Stimulated activated CD4-positive, alpha-beta T cell treated with anti-CD3 and anti-CD28 coated beads, Interleukin-1b, Interleukin-23, amount 100 ng/mL, for 4 hours (primary cell): ENCODE data around the gene KRAS.
"Not testable (repeated sequence)": the region's sequence is repeated elsewhere in the genome, so short reads cannot be mapped to it uniquely, and the experiment has no call there.

Experiments
- DNase-seq, 2 donors: peaks; one replicate each; pipeline ENCODE4 v3.0.0-alpha.2; 2020; ENCODE audit warnings: low read depth in 2 of 2

The KRAS gene

GRCh38 chr12:25250744-25251730 lies at the start of gene KRAS:
Gene KRAS, minus strand, starts transcription at chr12:25250929.
- DNase-seq, result peak; percentile 85 to 88

- DNase-seq, result no peak
These were observed 45.7 kb upstream of the KRAS start for GRCh38 chr12:25296381-25296780.

- no peak for DNase-seq
These were observed 44.6 kb upstream of the KRAS start for GRCh38 chr12:25295361-25295760.

GRCh38 chr12:25293653-25294052 lies 42.9 kb upstream of the KRAS start:
- DNase-seq, result no peak

- not testable (repeated sequence) for DNase-seq
These were observed 42.1 kb upstream of the KRAS start for GRCh38 chr12:25292810-25293221.

- DNase-seq, result no peak
These were observed 36.9 kb upstream of the KRAS start for GRCh38 chr12:25287610-25288009.

GRCh38 chr12:25286837-25287236 lies 36.1 kb upstream of the KRAS start:
- no peak for DNase-seq

- DNase-seq, result no peak
These were observed 33.3 kb upstream of the KRAS start for GRCh38 chr12:25284024-25284423.

- no peak for DNase-seq
These were observed 32.3 kb upstream of the KRAS start for GRCh38 chr12:25283006-25283405.

GRCh38 chr12:25280082-25280481 lies 29.4 kb upstream of the KRAS start:
- DNase-seq, result no peak

- DNase-seq, result no peak
These were observed 27.5 kb upstream of the KRAS start for GRCh38 chr12:25278269-25278668.

- peak; percentile 46 to 54 for DNase-seq
These were observed 25.6 kb upstream of the KRAS start for GRCh38 chr12:25276199-25276937.

- DNase-seq, result no peak
These were observed 20.9 kb upstream of the KRAS start for GRCh38 chr12:25271486-25272098.

GRCh38 chr12:25269701-25270100 lies 19.0 kb upstream of the KRAS start:
- no peak for DNase-seq

- DNase-seq, result no peak
These were observed 15.8 kb upstream of the KRAS start for GRCh38 chr12:25266497-25266896.

GRCh38 chr12:25264862-25265261 lies 14.1 kb upstream of the KRAS start:
- DNase-seq, result no peak

- DNase-seq, result no peak
These were observed 13.4 kb upstream of the KRAS start for GRCh38 chr12:25264114-25264513.

- DNase-seq, result no peak
These were observed 12.9 kb upstream of the KRAS start for GRCh38 chr12:25263594-25263993.

- no peak for DNase-seq
These were observed 11.8 kb upstream of the KRAS start for GRCh38 chr12:25262389-25263074.

GRCh38 chr12:25257590-25258324 lies 7.0 kb upstream of the KRAS start:
- DNase-seq, result no peak

- no peak for DNase-seq
These were observed 6.1 kb upstream of the KRAS start for GRCh38 chr12:25256826-25257225.
